Measurements from ENCODE around the gene CXCR5. TPM values are rescaled to one million over a fixed set of nuclear protein-coding genes. Genes with fewer than 3 reads are reported as not detected.

Gene CXCR5
- total and polyA plus RNA-seq, 2 donors (not counting 1 experiment from before 2014, with no cell fraction given), result not detected

DNA sequence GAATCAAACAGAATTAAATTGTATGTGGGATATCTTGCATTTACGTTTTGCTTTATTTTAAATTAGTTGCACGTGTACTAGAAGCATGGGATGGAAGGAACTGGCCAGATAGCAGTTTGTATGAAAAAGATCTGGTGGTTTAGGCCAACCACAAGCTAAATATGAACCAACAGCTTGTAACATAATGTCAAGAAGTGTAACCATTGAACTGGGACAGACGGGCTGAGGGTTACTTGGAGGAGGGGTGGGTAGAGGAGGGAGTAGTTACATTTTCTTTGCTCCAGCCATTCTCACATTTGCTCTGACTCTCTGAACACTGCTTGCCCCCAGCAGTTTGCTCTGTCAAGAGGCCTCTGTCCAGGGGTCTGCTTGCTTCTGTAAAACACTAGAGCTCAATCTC lies 31.7 kb upstream of the CXCR5 start:
- TF ChIP-seq, protein P1, sequence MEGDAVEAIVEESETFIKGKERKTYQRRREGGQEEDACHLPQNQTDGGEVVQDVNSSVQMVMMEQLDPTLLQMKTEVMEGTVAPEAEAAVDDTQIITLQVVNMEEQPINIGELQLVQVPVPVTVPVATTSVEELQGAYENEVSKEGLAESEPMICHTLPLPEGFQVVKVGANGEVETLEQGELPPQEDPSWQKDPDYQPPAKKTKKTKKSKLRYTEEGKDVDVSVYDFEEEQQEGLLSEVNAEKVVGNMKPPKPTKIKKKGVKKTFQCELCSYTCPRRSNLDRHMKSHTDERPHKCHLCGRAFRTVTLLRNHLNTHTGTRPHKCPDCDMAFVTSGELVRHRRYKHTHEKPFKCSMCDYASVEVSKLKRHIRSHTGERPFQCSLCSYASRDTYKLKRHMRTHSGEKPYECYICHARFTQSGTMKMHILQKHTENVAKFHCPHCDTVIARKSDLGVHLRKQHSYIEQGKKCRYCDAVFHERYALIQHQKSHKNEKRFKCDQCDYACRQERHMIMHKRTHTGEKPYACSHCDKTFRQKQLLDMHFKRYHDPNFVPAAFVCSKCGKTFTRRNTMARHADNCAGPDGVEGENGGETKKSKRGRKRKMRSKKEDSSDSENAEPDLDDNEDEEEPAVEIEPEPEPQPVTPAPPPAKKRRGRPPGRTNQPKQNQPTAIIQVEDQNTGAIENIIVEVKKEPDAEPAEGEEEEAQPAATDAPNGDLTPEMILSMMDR (conservative IDR thresholded peaks at IDR 0.05 in 1 of 2, IDR thresholded peaks at IDR 0.05 in 1 of 2; ENCODE audit: low read depth in 1 of 2, low read length in 2 of 2), result no peak
- TF ChIP-seq EZH2 (IDR thresholded peaks at IDR 0.05; ENCODE audit: low read length, missing control alignments), result no peak

DNA sequence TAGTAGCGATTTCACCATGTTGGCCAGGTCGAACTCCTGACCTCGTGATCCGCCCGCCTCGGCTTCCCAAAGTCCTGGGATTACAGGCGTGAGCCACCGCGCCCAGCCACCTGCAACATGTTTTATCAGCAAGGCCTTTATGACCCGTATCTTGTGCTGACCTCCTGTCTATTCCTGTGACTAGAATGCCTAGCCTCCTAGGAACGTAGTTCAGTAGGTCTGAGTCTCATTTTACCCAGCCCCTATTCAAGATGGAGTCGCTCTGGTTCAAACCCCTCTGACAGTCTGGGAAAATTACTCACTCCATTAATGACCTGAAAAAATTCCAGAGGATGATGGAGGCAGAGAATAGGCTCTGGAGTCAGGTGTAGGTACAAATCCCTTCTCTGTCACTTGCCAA lies 30.0 kb upstream of the CXCR5 start:
- H2AFZ ChIP-seq (ENCODE audit: low read length), result no peak overlapping the region
- no peaks in the 10 kb centered on the region for H4K20me1 ChIP-seq (ENCODE audit: control insufficient read depth, extremely low read depth, insufficient read depth, low read length)
- H3K4me2 ChIP-seq (ENCODE audit: extremely low read depth, insufficient read depth, low read length), result no peak overlapping the region
- no peaks in the 10 kb centered on the region for H3K27me3 ChIP-seq (ENCODE audit: control insufficient read depth, insufficient read depth, low read length)
- H3K79me2 ChIP-seq (ENCODE audit: control insufficient read depth, insufficient read depth, low read length), result no peaks in the 10 kb centered on the region
- H3K36me3 ChIP-seq (ENCODE audit: control insufficient read depth, insufficient read depth, low read length), result no peaks in the 10 kb centered on the region
- no peak overlapping the region for H3K9ac ChIP-seq (ENCODE audit: insufficient read depth, low read length)
- no peak overlapping the region for H3K4me3 ChIP-seq (replicated peaks in 1 of 4; ENCODE audit: control extremely low read depth in 1 of 4, insufficient read depth in 1 of 4, low read depth in 3 of 4, low read length in 4 of 4)
- no peaks in the 10 kb centered on the region for H3K9me3 ChIP-seq (ENCODE audit: control insufficient read depth, insufficient read depth, low read depth, low read length)
- DNase-seq (ENCODE audit: low read depth in 2 of 2), result no peak
- no peaks in the 10 kb centered on the region for H3K4me1 ChIP-seq (ENCODE audit: control insufficient read depth, extremely low read depth, insufficient read depth, low read length)
- no peak overlapping the region for H3K27ac ChIP-seq (ENCODE audit: insufficient read depth, low read length)
- TF ChIP-seq, protein P1 (conservative IDR thresholded peaks at IDR 0.05 in 1 of 2, IDR thresholded peaks at IDR 0.05 in 1 of 2; ENCODE audit: low read depth in 1 of 2, low read length in 2 of 2), result no peak
- TF ChIP-seq EZH2 (IDR thresholded peaks at IDR 0.05; ENCODE audit: low read length, missing control alignments), result no peak

More for the DNA sequence above, 31.7 kb upstream of the CXCR5 start:
- Histone ChIP-seq H3K9me3 (ENCODE audit: control insufficient read depth, insufficient read depth, low read depth, low read length) (no peaks in the 10 kb centered on the region), H3K9ac (ENCODE audit: insufficient read depth, low read length) (no peak overlapping the region), H3K4me1 (ENCODE audit: control insufficient read depth, extremely low read depth, insufficient read depth, low read length) (no peaks in the 10 kb centered on the region), H3K27ac (ENCODE audit: insufficient read depth, low read length) (no peak overlapping the region), H3K79me2 (ENCODE audit: control insufficient read depth, insufficient read depth, low read length) (no peaks in the 10 kb centered on the region), H3K4me2 (ENCODE audit: extremely low read depth, insufficient read depth, low read length) (no peak overlapping the region), H3K4me3 (replicated peaks in 1 of 4; ENCODE audit: control extremely low read depth in 1 of 4, insufficient read depth in 1 of 4, low read depth in 3 of 4, low read length in 4 of 4) (no peak overlapping the region), H4K20me1 (ENCODE audit: control insufficient read depth, extremely low read depth, insufficient read depth, low read length) (no peaks in the 10 kb centered on the region), H3K27me3 (ENCODE audit: control insufficient read depth, insufficient read depth, low read length) (no peaks in the 10 kb centered on the region), H3K36me3 (ENCODE audit: control insufficient read depth, insufficient read depth, low read length) (no peaks in the 10 kb centered on the region), H2AFZ (ENCODE audit: low read length) (no peak overlapping the region)
- DNase-seq (ENCODE audit: low read depth in 2 of 2), result no peak

DNA sequence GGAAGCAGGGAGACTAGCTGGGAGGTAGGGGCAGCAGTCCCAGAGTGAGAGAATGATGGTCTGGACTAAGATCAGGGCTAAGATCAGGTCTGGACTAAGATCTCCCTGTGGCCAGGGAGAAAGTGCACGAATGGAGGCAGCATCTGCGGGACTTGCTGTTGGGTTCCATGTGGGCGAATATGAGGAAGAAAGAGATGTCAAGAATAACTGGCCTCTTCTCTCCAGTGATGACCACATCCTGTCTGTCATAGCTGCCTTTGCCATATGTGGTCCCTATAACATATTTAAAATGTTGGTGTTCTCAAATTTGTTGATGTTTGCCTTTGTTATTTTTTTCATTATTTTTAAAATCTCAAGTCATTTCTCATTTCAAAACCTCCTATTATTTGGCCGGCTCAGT lies 27.4 kb upstream of the CXCR5 start:
- Histone ChIP-seq H3K36me3 (ENCODE audit: control insufficient read depth, insufficient read depth, low read length) (no peaks in the 10 kb centered on the region), H3K27ac (ENCODE audit: insufficient read depth, low read length) (no peak overlapping the region), H3K4me2 (ENCODE audit: extremely low read depth, insufficient read depth, low read length) (no peak overlapping the region), H3K27me3 (ENCODE audit: control insufficient read depth, insufficient read depth, low read length) (no peaks in the 10 kb centered on the region), H3K9me3 (ENCODE audit: control insufficient read depth, insufficient read depth, low read depth, low read length) (no peaks in the 10 kb centered on the region), H2AFZ (ENCODE audit: low read length) (no peak overlapping the region), H3K79me2 (ENCODE audit: control insufficient read depth, insufficient read depth, low read length) (no peaks in the 10 kb centered on the region), H3K9ac (ENCODE audit: insufficient read depth, low read length) (no peak overlapping the region), H3K4me3 (replicated peaks in 1 of 4; ENCODE audit: control extremely low read depth in 1 of 4, insufficient read depth in 1 of 4, low read depth in 3 of 4, low read length in 4 of 4) (no peak overlapping the region), H4K20me1 (ENCODE audit: control insufficient read depth, extremely low read depth, insufficient read depth, low read length) (no peaks in the 10 kb centered on the region), H3K4me1 (ENCODE audit: control insufficient read depth, extremely low read depth, insufficient read depth, low read length) (no peaks in the 10 kb centered on the region)
- no peak for DNase-seq (ENCODE audit: low read depth in 2 of 2)
- TF ChIP-seq, protein P1 (conservative IDR thresholded peaks at IDR 0.05 in 1 of 2, IDR thresholded peaks at IDR 0.05 in 1 of 2; ENCODE audit: low read depth in 1 of 2, low read length in 2 of 2), result no peak
- no peak for TF ChIP-seq EZH2 (IDR thresholded peaks at IDR 0.05; ENCODE audit: low read length, missing control alignments)
